Uterus (tissue), 2 donors: Measurements from ENCODE around the gene SETD3.

Source experiments
- CTCF ChIP-seq, 4 experiments: fragments of 200-600 bp in 2 of 4; fragments of 450-650 bp in 2 of 4; sonication (generic) in 2 of 4; IDR thresholded peaks; one replicate each; pipeline ENCODE4 v1.5.1; 2016 to 2019; ENCODE audit warnings: antibody characterized with exemption in 4 of 4, mild to moderate bottlenecking in 2 of 4, moderate library complexity in 1 of 4
- POLR2A ChIP-seq, 2 donors: fragments of 450-650 bp; IDR thresholded peaks; one replicate each; pipeline ENCODE4 v1.6.1; 2016; ENCODE audit warnings: antibody characterized with exemption in 2 of 2, mild to moderate bottlenecking in 1 of 2, moderate library complexity in 1 of 2

GRCh38 chr14:99517643-99518381 is 37.2 kb upstream of the SETD3 start:
- TF ChIP-seq CTCF (IDR thresholded peaks at IDR 0.05), result no peak
- TF ChIP-seq POLR2A (IDR thresholded peaks at IDR 0.05), result no peak
